Activated naive CD4-positive, alpha-beta T cell treated with Interleukin-2 at 50 U/mL for 16 hours (primary cell): ENCODE data around the gene HYOU1.
A peak's percentile ranks its signal among the peaks of the same experiment; 100 is the strongest.
"Not testable (repeated sequence)": the region's sequence is repeated elsewhere in the genome, so short reads cannot be mapped to it uniquely, and the experiment has no call there.

Experiments used
- DNase-seq: peaks from one replicate; pipeline ENCODE4 v3.0.0-alpha.2; 2020

Gene HYOU1

GRCh38 chr11:119057000-119057769, at the start of gene HYOU1:
HYOU1 (minus strand) TSS chr11:119057205; CDS start chr11:119056160, 1,045 bp downstream.
- peak; percentile 98 for DNase-seq

DNA sequence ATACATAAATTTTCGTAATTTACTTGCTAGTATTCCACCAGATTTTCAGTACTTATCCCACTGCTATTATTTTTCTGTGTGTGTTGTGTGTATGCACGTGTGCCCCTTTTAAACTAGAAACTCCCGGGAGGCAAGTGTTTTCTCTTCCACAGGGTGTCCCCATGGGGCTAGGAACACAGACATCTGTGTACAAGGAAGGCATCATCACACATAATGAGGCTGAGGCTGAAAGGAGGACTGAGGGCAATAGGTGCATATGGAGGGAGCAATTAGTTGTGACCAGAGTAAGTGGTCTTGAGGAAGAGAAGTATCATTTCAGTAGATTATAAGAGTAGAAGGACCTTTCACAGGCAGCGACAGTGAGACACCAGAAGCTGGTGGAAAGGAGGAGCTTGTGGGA, 46.8 kb upstream of the HYOU1 start:
- DNase-seq = no peak

GRCh38 chr11:119103161-119103664, 46.2 kb upstream of the HYOU1 start:
- not testable (repeated sequence) for DNase-seq

GRCh38 chr11:119101759-119102423, 44.9 kb upstream of the HYOU1 start, which contains the start of gene DPAGT1:
DPAGT1 (minus strand) TSS chr11:119101853; CDS start chr11:119101655, 198 bp downstream.
- DNase-seq = peak; percentile 88

- no peak for DNase-seq
Observed at GRCh38 chr11:119100994-119101758, 44.2 kb upstream of the HYOU1 start.

- DNase-seq = no peak
Observed at GRCh38 chr11:119100246-119100970, 43.4 kb upstream of the HYOU1 start.

DNA sequence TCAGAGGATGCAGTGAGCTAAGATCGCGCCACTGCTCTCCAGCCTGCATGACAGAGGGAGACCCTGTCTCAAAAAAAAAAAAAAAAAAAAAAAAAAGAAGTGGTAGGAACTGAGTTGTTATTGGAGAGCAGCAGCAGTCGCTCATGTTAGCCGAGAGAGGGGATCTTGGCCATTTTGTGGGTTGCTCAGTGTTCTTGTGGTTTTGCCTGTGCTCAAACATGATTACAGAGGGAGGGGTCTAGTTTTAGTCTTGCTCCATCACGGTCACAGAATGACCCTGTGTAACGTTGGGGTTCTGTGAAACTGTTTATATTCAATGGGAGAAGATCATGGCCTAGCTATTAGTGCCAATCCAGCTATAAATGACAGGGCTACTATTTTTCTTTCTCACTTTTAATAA, 42.7 kb upstream of the HYOU1 start:
- DNase-seq = no peak

DNA sequence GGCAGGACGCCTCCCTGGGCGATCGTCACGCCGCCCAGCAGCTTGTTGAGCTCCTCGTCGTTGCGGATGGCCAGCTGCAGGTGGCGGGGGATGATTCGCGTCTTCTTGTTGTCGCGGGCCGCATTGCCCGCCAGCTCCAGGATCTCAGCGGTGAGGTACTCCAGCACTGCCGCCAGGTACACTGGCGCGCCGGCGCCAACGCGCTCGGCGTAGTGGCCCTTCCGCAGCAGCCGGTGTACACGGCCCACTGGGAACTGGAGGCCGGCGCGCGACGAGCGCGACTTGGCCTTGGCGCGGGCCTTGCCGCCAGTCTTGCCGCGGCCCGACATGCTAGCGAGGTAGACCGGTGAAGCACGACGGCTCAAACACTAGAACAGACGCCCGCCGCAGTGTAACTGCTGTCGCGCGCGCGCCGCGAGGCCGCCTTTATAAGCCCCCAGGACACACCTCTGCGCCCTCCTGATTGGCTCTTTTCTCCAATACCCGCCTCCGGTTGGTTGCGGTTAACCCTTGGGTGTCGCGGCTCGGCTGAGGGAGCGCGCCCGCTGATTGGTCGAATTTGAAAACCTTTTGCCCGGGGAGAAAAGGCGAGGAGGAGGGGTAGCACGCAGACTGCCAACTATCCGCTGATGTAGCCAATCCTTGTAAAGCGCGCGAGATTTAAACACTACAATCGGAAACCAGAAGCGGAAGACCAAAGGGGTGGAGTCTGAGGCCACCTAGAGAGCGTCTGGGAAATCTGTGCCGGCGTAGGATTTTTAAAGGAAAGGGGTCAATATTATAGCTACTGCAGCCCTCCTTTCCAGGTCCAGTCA, 38.3 kb upstream of the HYOU1 start:
- peak; percentile 100 for DNase-seq

DNA sequence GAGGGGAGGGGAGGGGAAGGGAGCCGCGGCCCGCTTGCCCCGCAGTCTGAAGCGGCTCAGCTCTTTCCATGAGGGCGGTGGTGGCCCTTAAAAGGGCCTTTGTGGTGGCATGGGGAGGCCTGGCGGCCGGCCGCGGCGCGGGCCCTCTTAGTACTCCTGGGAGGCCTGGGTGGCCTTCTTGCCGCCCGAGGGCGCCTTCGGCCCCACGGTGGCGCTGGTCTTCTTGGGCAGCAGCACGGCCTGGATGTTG, 37.7 kb upstream of the HYOU1 start:
- DNase-seq = peak; percentile 70

GRCh38 chr11:119093942-119094815, 37.2 kb upstream of the HYOU1 start:
- DNase-seq = peak; percentile 61

- no peak for DNase-seq
Observed at GRCh38 chr11:119092880-119093842, 36.2 kb upstream of the HYOU1 start.

DNA sequence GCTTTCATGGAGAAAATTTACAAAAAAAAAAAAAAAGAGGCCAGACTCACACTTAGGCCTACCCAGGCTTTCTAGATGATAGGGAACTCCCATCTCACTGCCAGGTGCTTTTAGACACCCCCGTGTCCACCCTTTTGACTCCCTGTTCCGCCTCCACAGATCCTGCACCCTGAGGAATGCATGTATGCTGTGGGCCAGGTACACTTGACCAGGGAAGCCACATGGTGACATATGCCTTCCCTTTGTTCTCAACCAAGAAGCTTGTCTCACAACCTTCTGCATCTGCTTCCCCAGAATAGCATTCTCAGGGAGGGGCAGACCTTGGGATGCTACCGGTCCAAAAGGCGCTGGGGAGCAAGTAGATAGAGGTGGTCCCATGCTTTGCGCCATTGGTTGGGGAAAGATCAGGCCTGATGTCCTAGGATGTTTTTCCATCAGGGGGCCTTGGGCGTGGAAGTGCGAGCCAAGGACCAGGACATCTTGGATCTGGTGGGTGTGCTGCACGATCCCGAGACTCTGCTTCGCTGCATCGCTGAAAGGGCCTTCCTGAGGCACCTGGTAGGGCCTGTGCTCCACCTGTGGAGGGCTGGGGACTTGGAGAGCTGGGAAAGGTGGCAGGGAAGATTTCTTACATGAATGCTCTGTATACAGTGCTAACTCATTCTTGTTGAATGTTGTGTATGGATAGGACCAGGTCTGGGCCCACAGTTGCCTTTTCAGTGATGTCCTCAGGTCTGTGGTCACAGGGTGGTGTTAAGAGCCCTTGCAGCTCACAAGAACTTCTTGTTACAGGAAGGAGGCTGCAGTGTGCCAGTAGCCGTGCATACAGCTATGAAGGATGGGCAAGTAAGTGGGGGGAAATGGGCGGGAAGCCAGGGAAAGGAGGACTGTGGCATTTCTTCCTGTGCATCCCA, 35.2 kb upstream of the HYOU1 start:
- no peak for DNase-seq

- no peak for DNase-seq
Observed at GRCh38 chr11:119091178-119091577, 34.2 kb upstream of the HYOU1 start.

- no peak for DNase-seq
Observed at GRCh38 chr11:119089319-119089718, 32.3 kb upstream of the HYOU1 start.

DNA sequence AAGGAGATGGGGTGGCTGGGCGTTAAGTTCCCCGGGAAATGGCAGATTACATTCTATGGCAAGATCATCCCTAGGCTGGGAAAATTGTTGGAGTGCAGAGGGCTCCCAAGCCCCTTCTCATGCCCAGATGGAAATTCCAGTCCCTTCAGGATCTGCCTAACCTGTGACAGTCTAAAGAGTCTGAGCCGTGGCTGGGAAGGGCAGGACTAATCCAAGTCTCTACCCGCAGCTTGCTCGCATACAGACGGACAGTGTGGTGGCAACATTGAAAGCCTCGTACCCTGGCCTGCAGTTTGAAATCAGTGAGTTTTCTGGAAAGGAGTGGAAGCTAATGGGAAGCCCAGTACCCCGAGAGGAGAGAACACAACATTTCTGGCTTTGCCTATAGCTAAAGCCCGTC, 31.4 kb upstream of the HYOU1 start:
- DNase-seq = no peak

DNA sequence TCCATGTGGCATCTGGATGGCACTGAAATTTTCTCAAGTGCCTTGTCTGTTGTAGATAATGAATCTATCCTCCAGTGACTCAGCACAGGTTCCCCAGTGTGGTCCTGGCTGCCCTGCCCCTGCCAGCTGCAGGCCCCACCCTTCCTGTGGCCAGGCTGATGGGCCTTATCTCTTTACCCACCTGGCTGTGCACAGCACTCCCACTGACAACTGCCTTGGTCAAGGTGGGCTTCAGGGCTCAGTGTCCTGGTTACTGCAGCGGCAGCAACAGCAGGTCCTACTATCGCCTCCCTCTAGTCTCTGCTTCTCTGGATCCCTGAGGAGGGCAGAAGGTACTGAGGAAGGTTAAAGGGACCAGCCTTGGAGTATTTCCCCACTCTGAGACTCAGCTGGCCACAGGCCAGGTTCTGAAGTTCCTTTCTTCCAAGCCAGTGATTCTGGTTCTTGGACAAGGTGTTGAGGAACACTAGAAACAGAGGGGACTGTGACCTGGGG, 30.8 kb upstream of the HYOU1 start:
- no peak for DNase-seq

DNA sequence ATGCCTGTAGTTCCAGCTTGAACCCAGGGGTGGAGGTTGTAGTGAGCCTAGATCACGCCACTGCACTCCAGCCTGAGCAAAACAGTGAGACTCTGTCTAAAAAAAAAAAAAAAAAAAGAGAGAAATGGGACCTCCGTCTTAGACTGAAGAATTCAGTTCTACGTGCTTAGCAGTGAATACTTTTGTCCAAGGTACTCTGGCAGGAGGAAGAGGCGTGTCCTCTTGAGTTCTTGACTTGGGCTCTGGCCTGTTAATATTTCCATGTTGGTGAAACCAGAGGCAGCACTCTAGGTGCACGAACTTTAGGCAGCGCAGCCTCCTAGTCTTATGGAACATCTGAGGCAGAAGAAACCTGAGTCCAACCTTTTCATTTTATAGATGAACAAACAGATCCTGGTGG, 30.1 kb upstream of the HYOU1 start:
- DNase-seq = no peak

DNA sequence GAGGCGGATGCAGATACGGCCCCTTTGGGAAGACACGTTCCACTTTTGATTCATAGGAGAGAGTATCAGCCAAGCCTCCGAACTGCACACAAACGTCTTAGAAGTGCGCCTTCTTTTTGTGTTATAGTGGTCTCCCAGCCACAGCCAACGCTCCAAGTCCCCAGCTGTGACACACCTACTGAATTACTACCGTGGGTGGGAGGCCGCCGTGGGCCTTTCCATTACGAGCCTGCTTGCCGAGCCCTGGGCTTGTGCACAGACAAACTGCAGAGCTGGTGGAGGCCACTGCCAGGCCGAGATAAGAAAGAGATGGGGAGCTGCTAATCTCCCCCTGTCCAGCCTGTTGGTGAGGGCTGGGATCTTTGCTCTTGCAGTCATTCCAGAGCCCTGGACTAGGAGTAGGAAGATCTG, 28.4 kb upstream of the HYOU1 start:
- DNase-seq = peak; percentile 50
